Progenitor cell of endocrine pancreas (in vitro differentiated cells): Measurements from ENCODE around the gene INCENP. TPM values are rescaled to one million over a fixed set of nuclear protein-coding genes. Genes with fewer than 3 reads are reported as not detected.

ENCODE experiments used
- DNase-seq: peaks from one replicate; pipeline ENCODE4 v3.0.0; 2021; ENCODE audit warnings: low spot score; ENCODE audit not compliant: unreplicated experiment
- H3K27ac Mint-ChIP-seq: 2 replicates; pipeline ENCODE4 v1.8.0; 2021; ENCODE audit warnings: mild to moderate bottlenecking, moderate library complexity, mixed read lengths
- H3K27me3 Mint-ChIP-seq: 2 replicates; pipeline ENCODE4 v1.8.0; 2021; ENCODE audit warnings: mixed read lengths
- H3K36me3 Mint-ChIP-seq: 2 replicates; pipeline ENCODE4 v1.8.0; 2022; ENCODE audit warnings: mixed read lengths; ENCODE audit not compliant: insufficient read depth
- H3K4me1 Mint-ChIP-seq: 2 replicates; pipeline ENCODE4 v1.8.0; 2021; ENCODE audit warnings: low read depth, mixed read lengths
- H3K4me3 Mint-ChIP-seq: 2 replicates; pipeline ENCODE4 v1.8.0; 2021; ENCODE audit warnings: low read depth, mild to moderate bottlenecking, moderate library complexity, mixed read lengths
- H3K9me3 Mint-ChIP-seq: 2 replicates; pipeline ENCODE4 v1.8.0; 2021; ENCODE audit warnings: low read depth, mixed read lengths
- total RNA-seq: library from RNA; stranded (reverse); gene quantifications from 2 replicates; pipeline ENCODE4 v1.2.1, GENCODE V29; 2021
- TF ChIP-seq, protein P1 (sequence below): fragments of 200-600 bp; sonication (generic); IDR thresholded peaks from one replicate; pipeline ENCODE4 v1.5.0; 2021; ENCODE audit warnings: antibody characterized with exemption, mild to moderate bottlenecking; ENCODE audit not compliant: unreplicated experiment

The INCENP gene
- total RNA-seq, 1 donor from 2014 or later = 60.5 TPM

DNA sequence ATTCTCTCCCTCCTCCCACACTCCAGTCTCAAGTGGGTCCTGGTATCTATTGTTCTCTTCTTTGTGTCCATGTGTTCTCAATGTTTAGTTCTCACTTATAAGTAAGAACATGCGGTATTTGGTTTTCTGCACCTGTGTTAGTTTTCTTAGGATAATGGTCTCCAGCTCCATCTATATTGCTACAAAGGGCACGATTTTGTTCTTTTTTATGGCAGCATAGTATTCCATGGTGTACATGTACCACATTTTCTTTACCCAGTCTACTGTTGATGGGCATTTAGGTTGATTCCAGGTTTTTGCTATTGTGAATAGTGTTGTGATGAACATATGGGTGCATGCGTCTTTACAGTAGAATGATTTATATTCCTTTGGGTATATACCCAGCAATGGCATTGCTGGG, 4.2 kb upstream of the INCENP start:
- H3K27ac Mint-ChIP-seq = no peak overlapping the region
- TF ChIP-seq, protein P1, sequence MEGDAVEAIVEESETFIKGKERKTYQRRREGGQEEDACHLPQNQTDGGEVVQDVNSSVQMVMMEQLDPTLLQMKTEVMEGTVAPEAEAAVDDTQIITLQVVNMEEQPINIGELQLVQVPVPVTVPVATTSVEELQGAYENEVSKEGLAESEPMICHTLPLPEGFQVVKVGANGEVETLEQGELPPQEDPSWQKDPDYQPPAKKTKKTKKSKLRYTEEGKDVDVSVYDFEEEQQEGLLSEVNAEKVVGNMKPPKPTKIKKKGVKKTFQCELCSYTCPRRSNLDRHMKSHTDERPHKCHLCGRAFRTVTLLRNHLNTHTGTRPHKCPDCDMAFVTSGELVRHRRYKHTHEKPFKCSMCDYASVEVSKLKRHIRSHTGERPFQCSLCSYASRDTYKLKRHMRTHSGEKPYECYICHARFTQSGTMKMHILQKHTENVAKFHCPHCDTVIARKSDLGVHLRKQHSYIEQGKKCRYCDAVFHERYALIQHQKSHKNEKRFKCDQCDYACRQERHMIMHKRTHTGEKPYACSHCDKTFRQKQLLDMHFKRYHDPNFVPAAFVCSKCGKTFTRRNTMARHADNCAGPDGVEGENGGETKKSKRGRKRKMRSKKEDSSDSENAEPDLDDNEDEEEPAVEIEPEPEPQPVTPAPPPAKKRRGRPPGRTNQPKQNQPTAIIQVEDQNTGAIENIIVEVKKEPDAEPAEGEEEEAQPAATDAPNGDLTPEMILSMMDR = no peak

DNA sequence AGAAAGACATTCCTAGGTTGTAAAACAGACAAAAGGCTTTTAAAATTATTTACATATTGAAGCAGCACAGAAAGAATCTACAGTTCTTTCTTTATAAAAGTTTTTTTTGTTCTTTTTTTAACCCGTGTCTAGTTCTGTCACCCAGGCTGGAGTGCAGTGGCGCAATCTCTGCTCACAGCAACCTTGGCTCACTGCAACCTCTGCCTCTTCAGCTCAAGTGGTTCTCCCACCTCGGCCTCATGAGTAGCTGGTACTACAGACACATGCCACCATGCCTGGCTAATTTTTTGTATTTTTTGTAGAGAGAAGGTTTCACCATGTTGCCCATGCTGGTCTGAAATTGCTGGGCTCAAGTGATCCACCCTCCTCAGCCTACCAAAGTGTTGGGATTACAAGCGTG, 3.8 kb upstream of the INCENP start:
- H3K27ac Mint-ChIP-seq = no peak overlapping the region

More for the DNA sequence above, 4.2 kb upstream of the INCENP start:
- peaks cover 5% of the 10 kb centered on the region for H3K4me1 Mint-ChIP-seq
- peaks cover 3% of the 10 kb centered on the region for H3K9me3 Mint-ChIP-seq
- H3K27me3 Mint-ChIP-seq = no peaks in the 10 kb centered on the region
- no peaks in the 10 kb centered on the region for H3K36me3 Mint-ChIP-seq
- no peak overlapping the region for H3K4me3 Mint-ChIP-seq
- no peak for DNase-seq

DNA sequence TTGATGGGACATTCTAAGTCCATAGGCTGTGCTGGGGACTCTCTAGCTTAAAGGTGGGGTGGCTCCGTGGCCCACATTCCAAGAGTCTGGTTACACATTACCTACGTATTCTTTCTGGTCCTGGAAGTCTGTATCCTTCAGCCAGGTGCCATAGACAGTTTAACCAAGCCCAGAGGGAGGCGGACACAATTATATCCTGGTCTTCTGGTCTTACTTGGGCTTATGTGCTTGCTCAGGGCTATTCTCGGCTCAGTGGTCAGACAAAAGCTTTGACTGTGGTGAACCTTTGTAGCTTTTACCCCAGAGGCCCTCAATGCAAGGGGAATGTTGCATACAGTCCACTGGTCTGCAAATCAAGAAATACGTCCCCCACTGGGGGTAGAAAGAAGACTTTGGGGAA, 3.4 kb upstream of the INCENP start:
- Mint-ChIP-seq H3K4me1 (peaks cover 14% of the 10 kb centered on the region), H3K27ac (no peak overlapping the region), H3K27me3 (no peaks in the 10 kb centered on the region), H3K9me3 (peaks cover 3% of the 10 kb centered on the region), H3K36me3 (no peaks in the 10 kb centered on the region), H3K4me3 (no peak overlapping the region)
- TF ChIP-seq, protein P1 = no peak
- DNase-seq = no peak

More for the DNA sequence above, 3.8 kb upstream of the INCENP start:
- Mint-ChIP-seq H3K9me3 (peaks cover 3% of the 10 kb centered on the region), H3K36me3 (no peaks in the 10 kb centered on the region), H3K27me3 (no peaks in the 10 kb centered on the region), H3K4me1 (peaks cover 9% of the 10 kb centered on the region), H3K4me3 (no peak overlapping the region)
- no peak for DNase-seq
- TF ChIP-seq, protein P1 = no peak

DNA sequence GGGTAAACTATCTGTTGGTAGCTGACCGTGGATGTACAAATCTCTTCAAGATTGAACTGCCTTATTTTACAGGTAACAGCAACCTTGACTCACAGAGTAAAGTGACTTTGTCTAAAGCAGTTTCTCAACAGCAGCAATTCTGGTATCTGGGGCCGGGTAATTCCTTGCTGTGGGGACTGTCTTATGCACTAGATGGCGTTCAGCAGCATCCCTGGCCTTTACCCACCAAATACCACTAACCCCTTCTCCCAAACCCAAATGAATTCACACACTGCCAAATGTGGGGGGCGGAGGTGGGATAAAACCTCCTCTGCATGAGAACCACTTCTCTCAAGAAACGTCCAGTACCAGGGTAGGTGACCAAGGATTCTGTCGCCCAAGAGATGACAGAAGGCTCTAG, 1.7 kb upstream of the INCENP start:
- Mint-ChIP-seq H3K9me3 (no peaks in the 10 kb centered on the region), H3K4me1 (peaks cover 21% of the 10 kb centered on the region), H3K4me3 (peak overlapping the region; percentile 21), H3K36me3 (no peaks in the 10 kb centered on the region), H3K27me3 (no peaks in the 10 kb centered on the region), H3K27ac (no peak overlapping the region)
- no peak for DNase-seq
- TF ChIP-seq, protein P1 = peak; percentile 17

DNA sequence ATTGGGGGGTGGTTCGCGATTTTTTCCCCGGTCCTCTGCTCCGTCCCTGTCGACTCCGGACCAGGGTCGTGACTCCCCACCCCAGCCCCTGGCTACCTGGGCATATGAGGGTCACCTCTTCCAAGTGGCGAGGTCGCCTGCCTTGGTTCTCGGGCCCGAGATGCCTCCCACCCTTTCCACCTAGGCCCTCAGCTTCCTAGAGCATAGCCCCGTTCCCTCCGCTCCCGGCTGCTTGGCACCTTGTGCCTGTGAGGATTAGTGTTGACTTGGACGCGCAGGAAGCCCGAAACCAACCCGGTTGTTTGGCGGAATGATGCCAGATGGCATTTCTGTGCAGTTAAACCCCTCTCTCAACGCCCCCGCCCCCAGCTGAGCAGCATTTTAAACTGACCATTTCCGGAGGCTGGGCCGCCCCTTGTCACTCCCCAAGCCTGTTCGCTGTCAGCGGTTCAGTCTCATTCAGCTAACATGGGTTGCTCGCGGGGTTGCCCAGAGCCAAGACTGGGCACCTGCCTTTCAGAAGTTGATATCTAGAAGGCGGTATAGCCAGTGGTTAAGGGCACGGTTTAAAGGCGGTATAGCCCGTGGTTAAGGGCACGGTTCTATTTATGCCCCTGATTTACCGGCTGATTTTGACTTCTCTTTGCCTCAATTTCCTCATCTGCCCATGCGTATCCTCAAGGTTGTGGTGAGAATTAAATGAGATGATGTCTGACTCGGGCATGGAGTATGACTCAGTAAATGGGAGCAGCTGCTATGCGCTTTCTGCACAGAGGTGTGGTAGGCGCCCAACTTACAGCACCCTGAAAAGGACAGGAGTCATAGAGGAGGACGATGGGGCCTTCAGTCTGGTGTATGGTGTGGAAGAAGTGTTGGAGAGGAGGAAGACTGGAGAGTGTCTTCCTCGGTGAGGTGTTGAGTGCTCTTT, 639 bp downstream of the INCENP start:
- H3K4me3 Mint-ChIP-seq = peak overlapping the region; percentile 96
- TF ChIP-seq, protein P1 = no peak
- no peaks in the 10 kb centered on the region for H3K36me3 Mint-ChIP-seq
- DNase-seq = no peak
- no peaks in the 10 kb centered on the region for H3K9me3 Mint-ChIP-seq
- H3K27ac Mint-ChIP-seq = peak overlapping the region; percentile 95
- H3K27me3 Mint-ChIP-seq = no peaks in the 10 kb centered on the region
- H3K4me1 Mint-ChIP-seq = peaks cover 24% of the 10 kb centered on the region
